NCI-H2081 (cell line): ENCODE measurements around the gene SP6.

Experiments used
- DNase-seq, 2 experiments: peaks; one replicate each; lab custom pipeline; 2025; lab: John Stamatoyannopoulos, UW

The SP6 gene

DNA sequence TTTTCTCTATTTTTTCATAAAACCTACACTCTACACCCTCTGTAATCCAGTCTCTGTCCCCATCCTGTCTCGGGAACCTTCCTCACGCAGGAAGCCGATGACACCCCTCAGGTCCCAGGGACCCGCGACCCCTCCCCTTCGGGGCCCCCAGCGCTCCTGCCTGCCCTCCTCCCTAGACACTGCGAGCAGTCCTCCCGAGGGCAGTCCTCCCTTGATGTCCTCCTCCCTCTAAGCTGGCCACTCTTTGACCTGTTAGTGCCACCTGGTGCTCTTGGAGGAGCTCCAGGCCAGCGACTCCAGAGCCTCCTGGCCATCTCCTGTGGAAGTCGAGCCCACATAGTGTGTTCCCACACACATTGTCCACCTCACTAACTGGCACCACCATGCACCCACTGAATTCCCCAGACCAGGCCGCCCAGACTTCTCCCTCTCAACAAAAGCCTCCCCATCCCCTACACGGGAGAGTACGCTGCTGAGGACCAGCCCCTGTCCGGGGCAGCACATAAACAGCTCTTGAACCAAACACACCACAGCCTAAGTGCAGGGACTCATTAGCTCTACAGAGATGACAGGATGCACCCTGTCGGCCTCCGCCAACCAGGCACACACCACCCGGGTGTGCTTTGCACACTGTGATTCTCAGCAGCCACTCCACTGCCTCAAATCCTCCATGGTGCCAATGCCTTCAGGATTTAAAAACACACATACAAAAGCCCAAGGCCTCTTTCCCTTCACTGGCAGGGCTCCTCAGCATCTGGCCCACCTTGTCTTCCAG lies 38.6 kb downstream of the SP6 start:
- no peak for DNase-seq

DNA sequence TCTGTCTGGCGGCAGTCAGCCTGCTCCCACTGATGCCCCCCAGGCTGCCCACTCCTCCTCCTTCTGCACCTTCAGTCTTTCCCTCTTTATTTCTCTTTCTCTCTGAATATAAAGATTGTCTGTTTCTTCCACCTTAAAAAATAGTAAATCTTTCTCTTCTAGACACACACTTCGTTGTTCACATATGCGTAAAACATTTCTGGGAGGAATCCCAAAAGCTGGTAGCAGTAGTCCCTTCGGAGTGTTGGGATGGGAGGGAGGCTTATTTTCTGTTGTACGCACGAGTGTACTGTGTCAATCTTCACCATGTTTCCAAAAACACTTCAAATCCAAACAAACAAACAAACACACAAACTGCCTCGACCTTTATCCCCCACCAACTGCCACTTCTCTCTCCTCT lies 39.3 kb downstream of the SP6 start:
- DNase-seq: no peak

DNA sequence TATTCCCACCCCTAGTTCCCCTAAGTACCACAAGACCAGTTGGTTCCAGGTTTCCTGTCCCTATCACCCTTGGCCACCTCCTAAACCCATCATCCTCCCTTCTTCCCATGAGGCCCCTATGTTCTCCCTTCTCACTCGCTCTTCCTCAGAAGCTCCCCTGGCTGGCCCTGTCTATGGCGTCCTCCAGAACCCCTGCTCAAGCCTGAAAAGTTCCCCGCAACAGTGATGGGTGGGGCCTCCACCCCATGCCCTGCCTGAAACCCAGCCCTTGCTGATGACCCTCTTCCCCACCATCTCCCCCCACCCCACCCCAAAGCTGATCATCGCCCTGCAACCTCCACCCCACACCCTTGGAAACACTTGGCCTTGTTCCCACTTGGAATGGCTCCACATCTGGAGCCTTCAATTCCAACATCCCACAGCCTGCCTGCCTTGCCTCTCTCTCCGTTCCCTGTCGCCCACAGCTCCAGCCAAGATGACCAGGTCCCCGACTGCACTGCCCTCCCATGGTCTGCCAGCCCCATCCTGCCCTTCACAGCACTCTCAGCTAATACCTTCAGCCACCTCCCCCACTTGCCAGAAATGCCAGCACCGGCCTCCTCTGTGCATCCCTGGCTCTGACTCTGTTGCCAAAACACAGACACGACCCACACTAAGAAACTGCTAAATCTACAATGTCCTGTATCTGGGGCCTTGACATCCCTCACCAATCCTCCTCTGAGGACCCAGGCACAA lies 39.9 kb downstream of the SP6 start:
- no peak for DNase-seq

DNA sequence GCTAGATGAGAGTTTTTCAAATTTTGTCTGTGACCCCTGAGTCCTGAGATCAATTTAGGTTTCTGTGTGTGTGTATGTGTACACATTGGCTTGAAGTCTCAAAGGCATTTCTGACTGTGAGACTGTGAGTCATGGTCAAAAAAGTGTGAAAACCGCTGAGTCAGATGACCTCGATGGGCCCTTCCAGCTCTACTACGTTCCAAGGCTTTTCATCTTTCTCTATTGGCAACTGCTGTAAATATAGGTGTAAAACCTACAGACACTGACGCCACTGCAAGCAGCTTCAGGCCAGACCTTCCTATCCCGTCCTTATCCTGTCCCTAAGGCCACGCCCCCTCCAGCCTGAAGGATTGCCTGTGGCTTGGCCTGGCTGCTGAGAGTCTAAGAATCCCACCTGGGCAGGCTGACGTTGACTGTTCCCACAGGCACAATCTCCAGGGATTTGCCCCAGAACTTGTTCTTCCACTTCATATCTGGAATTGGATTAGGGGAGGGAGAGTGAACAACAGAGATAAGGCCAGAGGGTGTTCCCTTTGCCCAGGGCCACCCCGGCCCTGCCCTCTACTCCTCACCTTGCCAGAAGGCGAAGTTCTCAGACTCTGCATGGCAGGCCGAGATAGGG lies 40.7 kb downstream of the SP6 start:
- DNase-seq: no peak

DNA sequence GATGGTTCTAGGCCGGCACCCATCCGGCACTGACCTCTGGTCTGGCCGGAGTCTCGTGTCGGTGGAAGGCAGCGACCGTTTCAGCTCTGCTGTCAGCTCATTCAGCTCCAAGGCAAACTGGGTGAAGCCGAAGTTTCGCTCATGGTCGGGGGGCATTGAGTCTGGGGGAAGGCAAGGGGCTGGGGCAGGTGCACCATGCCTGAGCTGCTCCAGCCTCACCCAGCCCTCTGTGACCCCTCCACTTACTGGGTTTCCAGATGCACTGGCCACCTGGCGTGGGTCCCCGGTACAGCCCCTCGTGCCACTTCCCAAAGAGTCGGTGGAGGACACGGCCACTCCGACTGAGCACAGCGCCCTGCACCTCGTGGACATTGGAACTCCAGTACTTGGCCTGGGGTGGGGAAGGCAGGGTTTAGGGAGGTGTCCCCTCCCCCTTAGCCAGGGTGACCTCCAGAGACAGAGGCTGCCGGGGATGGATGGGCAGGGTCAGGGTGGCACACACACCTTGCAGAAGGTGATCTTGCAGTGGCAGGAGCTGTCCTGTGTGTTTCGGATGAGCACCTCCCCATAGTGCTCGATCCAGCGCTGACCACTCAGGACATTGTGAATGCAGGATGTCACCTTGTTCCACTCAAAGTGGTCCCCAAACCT lies 42.0 kb downstream of the SP6 start:
- DNase-seq: no peak

DNA sequence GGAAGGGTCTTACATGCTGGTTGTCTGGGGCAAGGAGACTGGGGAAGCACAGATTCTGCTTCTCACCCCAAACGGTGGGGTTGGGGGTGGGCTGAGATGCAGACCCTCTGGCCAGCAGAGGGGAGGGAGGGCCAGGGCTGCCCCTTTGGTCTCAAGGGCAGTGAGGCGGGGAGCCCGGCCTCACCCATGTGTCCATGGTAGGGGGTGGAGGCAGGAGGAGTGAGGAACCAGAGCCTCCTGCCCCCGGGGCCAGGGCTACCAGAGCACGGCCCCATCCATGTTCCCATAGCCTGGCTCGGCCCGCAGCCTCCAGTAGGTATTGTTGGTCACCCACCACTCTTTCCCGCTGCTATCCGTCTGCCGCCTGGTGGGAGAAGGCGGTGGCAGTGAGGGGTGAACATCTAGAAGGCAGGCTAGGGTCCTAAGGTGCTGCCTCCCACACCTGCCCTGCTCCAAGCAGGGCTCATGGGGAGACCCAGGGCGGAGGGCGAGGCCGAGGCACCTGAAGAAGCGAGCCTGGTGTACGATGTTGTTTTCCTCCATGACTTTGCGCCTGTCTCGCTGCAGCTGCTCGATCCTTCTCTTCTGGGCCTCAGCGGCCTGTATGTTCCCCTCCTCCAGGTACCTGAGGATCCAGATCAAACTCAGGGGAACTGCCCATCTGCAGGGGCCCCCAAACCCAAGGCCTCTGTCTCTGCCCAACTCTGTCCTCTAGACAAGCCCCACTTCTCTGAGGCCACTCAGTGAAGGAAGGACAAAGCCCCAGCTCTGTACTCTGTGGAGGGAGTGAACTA lies 42.7 kb downstream of the SP6 start:
- no peak for DNase-seq

DNA sequence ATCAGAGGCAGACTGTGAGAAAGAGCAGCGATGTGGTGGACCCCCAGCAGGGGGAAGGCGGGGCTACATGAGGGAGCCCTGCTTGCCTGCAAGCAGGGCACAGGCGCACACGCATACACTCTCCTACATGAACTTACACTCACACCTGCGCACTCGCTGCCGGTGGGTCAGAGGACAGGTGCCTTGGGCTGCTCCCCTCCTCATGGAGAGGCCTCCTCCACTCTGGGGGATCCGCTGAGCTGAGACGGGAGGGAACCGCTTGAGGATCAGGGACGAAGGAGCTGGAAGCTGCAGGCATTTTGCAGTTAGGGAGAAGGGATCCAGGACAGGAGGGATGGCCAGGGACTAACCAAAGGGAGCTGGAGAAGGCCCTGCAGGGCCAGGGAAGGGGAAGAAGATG lies 43.5 kb downstream of the SP6 start:
- DNase-seq: no peak

DNA sequence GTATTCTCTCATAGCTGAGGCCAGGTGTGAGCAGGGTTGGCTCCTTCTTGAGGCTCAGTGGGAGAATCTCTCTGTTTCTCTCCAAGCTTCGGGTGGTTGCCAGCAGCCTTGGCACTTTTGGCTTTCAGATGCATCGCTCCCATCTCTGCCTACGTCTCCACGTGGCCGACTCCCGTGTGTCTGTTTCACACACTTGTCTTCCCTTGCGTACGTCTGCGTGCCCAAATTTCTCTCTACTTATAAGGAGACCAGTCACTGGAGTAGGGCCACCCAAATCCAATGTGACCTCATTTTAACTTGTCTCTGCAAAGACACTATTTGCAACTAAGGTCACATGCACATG lies 44.1 kb downstream of the SP6 start:
- DNase-seq: no peak

DNA sequence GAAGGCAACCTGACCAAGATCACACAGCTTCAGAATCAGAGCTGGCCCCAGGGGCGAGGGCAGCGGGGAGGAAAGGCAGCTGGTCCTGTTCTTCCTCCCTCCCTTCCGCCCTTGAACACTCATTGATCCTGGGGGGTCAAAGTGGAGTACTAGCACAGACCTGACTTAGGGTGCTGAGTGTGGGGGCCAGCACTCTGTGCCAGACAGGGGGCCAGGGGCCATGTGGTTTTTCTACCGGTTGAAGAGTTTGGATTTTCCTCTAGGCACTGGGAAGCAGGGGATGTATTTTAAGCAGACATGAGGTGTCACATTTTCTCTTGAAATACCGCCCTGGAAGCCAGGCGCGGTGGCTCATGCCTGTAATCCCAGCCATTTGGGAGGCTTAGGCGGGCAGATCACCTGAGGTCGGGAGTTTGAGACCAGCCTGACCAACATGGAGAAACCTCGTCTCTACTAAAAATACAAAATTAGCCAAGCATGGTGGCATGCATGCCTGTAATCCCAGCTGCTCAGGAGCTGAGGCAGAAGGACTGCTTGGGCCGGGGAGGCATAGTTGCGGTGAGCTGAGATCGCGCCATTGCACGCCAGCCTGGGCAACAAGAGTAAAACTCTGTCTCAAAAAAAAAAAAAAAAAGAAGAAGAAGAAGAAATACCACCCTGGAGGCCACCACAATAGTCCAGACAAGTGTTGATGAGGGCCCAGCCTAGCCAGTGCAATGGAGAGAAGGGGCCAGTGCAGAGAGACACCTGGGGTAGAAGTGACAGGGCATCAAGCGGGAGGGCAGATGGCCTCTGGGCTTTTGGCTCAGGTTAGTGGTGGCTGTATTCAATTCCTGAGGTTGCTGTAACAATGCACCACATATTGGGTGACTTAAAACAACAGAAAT lies 44.7 kb downstream of the SP6 start:
- no peak for DNase-seq

DNA sequence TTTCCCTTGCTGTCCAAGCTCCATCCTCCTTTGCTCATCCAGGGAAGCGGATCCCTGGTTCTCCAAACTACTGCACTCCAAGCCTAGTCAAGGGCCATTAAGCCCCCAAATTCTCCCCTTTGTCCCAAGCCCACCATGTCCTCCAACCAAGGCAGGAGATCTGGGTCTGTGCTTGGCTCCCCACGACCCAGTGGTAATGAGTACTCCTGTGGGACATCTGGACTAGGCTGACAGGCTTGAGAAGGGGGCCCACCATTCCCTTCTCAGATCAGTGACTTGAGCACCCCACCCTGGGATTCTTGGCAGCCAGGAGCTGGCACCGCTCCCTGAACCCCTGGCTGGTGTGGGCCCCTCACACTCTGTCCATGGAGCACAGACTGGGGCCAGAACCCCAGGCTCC lies 46.5 kb downstream of the SP6 start:
- DNase-seq: no peak

DNA sequence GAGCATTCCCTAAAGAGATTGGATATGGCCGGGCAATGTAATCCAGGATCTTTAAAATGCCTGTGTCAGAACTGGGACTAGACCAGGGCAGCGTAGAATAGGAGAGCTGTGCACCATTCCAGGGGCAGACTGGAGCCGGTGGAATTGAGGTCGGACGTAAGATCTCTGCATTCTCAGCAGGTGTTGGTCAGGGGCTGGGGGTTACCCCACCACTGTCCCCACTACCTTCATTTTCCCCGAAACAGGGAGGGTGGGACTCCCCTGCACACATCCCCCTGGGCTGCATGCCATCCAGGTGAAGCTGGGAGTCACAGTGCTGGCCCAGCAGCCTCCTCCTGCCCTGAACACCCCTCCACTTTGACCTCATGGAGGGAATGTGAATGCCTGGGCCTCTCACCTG lies 47.2 kb downstream of the SP6 start:
- no peak for DNase-seq

DNA sequence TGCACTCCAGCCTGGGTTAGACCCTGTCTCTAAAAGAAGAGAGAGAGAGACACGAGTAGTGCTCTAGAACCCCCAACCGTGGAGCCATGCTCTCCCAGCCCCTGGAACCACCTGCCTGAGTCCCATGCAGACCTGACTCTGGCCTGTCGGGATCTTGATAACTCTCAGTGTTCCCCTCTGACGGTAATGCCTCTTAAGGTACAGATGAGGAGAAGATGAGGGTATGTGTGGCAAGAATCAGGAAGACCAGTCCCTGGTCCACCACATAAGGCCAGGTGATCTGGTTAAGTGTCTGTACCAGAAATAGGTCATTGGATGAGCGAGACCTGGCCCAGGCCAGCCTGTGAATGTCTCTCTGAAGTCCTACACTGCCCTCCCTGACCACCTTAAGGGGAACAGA lies 47.8 kb downstream of the SP6 start:
- DNase-seq: no peak

DNA sequence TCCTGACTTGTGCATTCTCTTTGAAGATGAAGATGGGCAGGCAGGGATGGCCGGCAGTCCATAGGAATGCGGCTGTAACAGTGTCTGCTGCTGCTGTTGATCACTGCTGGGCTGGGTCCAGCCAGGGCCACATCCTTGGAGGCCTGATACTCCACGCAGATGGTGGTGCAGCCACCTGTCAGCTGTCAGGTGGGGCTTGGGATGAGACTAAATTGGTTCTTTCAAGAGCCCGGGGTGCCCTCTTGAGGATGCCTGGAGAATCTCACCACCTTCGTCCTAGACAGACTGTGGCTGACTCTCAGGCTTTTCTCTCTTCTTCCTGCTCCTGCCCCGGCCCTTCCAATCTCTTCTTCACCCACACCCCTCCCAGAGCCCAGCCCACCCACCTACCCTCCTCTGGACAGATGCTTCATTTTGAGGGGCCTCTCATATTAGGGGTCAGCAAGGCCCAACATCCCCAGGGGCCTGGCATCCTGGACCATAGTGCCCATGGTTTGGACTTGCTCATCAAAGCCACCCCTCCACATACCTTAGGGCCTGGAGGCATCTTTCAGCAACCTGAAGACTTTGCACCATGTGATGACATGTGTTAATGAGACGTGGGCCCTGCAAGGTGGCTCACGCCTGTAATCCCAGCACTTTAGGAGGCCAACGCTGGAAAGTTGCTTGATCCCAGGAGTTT lies 48.5 kb downstream of the SP6 start:
- peak; percentile 79 to 88 for DNase-seq

DNA sequence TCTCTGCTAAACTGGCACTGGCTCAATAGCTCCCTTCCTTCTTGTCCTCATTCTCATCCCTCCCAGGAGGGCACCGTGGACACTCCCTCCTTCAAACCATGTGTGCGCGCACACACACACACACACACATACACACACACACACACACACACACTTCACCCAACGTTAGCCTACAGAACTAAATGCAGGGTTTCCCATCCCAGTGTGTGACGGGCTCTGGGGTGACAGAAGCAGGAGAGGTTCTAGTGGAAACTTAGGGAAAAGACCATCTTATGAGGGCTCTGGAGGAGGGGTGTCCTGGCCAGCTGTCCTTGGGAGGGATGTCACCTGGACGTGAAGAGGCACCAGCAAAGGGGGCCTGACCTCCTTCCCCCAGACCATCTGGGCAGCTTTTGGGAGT lies 49.1 kb downstream of the SP6 start:
- no peak for DNase-seq

DNA sequence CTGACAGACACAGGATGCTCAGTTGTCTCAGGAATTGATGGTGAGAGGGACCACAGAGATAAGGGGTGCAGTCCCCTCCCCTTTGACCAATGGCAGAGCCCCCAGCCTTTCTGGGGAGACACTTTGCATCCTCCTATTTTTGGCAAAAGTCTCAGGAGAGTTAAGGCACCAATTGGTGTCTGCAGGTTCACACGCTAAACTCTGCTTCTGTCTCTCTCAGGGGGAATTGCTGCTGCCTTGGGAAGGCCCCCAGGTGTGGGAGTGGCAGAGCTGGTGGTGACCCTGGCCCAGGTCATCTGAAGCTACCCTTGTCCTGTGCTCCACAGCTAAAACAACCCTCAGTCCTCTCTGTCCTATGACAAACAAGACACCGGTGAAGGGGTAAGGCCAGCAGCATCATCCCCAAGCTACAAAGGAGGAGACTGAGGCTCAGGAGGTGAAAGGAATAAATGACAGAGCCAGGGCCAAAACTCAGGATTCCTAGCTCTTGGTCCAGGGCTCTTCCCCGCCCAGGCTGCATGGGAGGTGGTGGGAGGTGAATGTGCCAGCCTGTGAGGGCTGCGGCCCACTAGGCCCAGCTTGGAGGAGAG lies 49.7 kb downstream of the SP6 start:
- DNase-seq: no peak

DNA sequence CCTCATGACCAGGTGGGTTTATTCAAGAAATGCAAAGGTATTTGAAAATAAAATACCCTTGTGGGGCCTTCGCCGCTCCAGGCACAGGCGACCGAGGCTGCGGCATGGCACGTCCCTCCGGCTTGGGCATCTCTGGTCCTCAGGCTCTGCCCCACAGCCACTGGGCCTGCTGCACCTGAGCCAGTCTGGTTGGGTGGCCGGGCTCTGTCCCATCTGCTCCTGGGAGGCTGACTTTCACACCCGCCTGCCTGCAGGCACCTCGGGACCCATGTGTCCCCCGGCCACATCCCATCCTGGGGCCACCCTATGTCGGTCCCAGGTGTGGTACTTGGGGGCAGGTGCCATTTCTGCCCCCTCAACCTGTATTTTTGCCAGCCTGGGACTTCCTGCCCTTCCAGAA lies 50.3 kb downstream of the SP6 start:
- no peak for DNase-seq

DNA sequence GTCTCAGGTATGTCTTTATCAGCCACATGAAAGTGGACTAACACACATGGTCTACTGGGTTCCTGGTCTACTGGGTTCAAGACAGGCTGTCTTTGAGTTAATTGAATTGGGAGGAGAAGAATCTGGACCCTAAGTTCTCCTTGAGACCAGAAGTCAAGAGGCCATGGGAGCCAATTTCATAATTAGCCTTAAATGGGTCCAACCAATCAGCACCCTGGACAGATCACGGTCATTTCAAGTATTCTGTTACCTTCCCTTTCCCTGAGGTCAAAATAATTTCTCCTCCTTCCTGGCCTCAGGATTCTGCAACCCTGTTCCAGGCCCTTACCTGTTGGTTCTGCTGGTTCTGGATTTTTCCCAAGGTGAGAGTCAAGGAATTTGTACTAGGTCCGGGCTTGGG lies 53.2 kb downstream of the SP6 start:
- DNase-seq: no peak
